ENCODE measurements around the gene FPR2.
A peak's percentile ranks its signal among the peaks of the same experiment; 100 is the strongest.

FPR2 gene

GRCh38 chr19:51760697-51761356, at the start of gene FPR2:
Gene FPR2 (plus strand): TSS chr19:51761180. CDS start chr19:51768659, 7,479 bp downstream.
- no peak for TF ChIP-seq CTCF (IDR thresholded peaks at IDR 0.05; ENCODE audit: poor library complexity, severe bottlenecking)
- Histone ChIP-seq H3K4me3 (ENCODE audit: severe bottlenecking) (no peak within 1 kb of the TSS), H3K4me1 (ENCODE audit: insufficient read depth, poor library complexity, severe bottlenecking) (no peaks in the 10 kb centered on the region), H3K27me3 (ENCODE audit: insufficient read depth, poor library complexity, severe bottlenecking) (no peaks in the 10 kb centered on the region), H3K36me3 (ENCODE audit: low read depth) (no peaks in the 10 kb centered on the region), H3K27ac (ENCODE audit: poor library complexity, severe bottlenecking) (no peak within 1 kb of the TSS), H3K9me3 (ENCODE audit: severe bottlenecking) (no peaks in the 10 kb centered on the region)
- DNase-seq (ENCODE audit: low spot score) (no peak), ATAC-seq (ENCODE audit: low read depth) (no peak)

- no peak for TF ChIP-seq CTCF (IDR thresholded peaks at IDR 0.05; ENCODE audit: poor library complexity, severe bottlenecking)
- Histone ChIP-seq H3K4me3 (ENCODE audit: severe bottlenecking) (no peak overlapping the region), H3K27ac (ENCODE audit: poor library complexity, severe bottlenecking) (no peak overlapping the region), H3K27me3 (ENCODE audit: insufficient read depth, poor library complexity, severe bottlenecking) (no peaks in the 10 kb centered on the region), H3K4me1 (ENCODE audit: insufficient read depth, poor library complexity, severe bottlenecking) (no peaks in the 10 kb centered on the region), H3K9me3 (ENCODE audit: severe bottlenecking) (no peaks in the 10 kb centered on the region), H3K36me3 (ENCODE audit: low read depth) (peaks cover 9% of the 10 kb centered on the region; the same call in 1 of the 2 replicates)
- ATAC-seq (ENCODE audit: low read depth), result no peak
- DNase-seq (ENCODE audit: low spot score), result no peak
Observed at GRCh38 chr19:51711702-51712101, 49.3 kb upstream of the FPR2 start.

- H3K36me3 ChIP-seq (ENCODE audit: low read depth), result no peaks in the 10 kb centered on the region
- TF ChIP-seq CTCF (IDR thresholded peaks at IDR 0.05; ENCODE audit: poor library complexity, severe bottlenecking), result peak; percentile 78
- DNase-seq (ENCODE audit: low spot score) (no peak), ATAC-seq (ENCODE audit: low read depth) (peak; percentile 72)
- H3K9me3 ChIP-seq (ENCODE audit: severe bottlenecking), result no peaks in the 10 kb centered on the region
- H3K4me3 ChIP-seq (ENCODE audit: severe bottlenecking), result no peak overlapping the region
- peaks cover 5% of the 10 kb centered on the region for H3K27me3 ChIP-seq (ENCODE audit: insufficient read depth, poor library complexity, severe bottlenecking)
- no peak overlapping the region for H3K27ac ChIP-seq (ENCODE audit: poor library complexity, severe bottlenecking)
- no peaks in the 10 kb centered on the region for H3K4me1 ChIP-seq (ENCODE audit: insufficient read depth, poor library complexity, severe bottlenecking)
Observed at GRCh38 chr19:51712461-51713081, 48.4 kb upstream of the FPR2 start.

GRCh38 chr19:51713319-51714285, 47.4 kb upstream of the FPR2 start:
- Histone ChIP-seq H3K27ac (ENCODE audit: poor library complexity, severe bottlenecking) (no peak overlapping the region), H3K9me3 (ENCODE audit: severe bottlenecking) (no peaks in the 10 kb centered on the region), H3K27me3 (ENCODE audit: insufficient read depth, poor library complexity, severe bottlenecking) (peaks cover 15% of the 10 kb centered on the region)

More at GRCh38 chr19:51713319-51714285, 47.4 kb upstream of the FPR2 start:
- no peak for TF ChIP-seq CTCF (IDR thresholded peaks at IDR 0.05; ENCODE audit: poor library complexity, severe bottlenecking)
- no peaks in the 10 kb centered on the region for H3K36me3 ChIP-seq (ENCODE audit: low read depth)
- DNase-seq (ENCODE audit: low spot score) (no peak), ATAC-seq (ENCODE audit: low read depth) (no peak)
- H3K4me1 ChIP-seq (ENCODE audit: insufficient read depth, poor library complexity, severe bottlenecking), result no peaks in the 10 kb centered on the region
- no peak overlapping the region for H3K4me3 ChIP-seq (ENCODE audit: severe bottlenecking)

Data from RWPE2 (cell line).